Activated B cell treated with CpG ODN at 0.5 μM for 24 hours (primary cell): Measurements from ENCODE around the gene VEGFB. TPM values are rescaled to one million over a fixed set of nuclear protein-coding genes. Genes with fewer than 3 reads are reported as not detected.
A peak's percentile ranks its signal among the peaks of the same experiment; 100 is the strongest.

Experiments
- ATAC-seq: fragments of 200-7000 bp; cut with Tn5 transposase; one replicate; pipeline ENCODE4 v1.10.0; 2021; ENCODE audit warnings: low read depth, mild to moderate bottlenecking, moderate library complexity
- CTCF ChIA-PET: fragments of 350-600 bp; sonication (Branson Sonifier 250); formaldehyde crosslinking; loops from one replicate; lab custom pipeline; 2021; ENCODE audit warnings: antibody characterized with exemption; lab: Charles Lee
- POLR2A ChIA-PET: fragments of 350-600 bp; sonication (Branson Sonifier 250); formaldehyde crosslinking; loops from one replicate; lab custom pipeline; 2021; ENCODE audit warnings: antibody characterized with exemption; lab: Charles Lee
- DNase-seq: peaks from one replicate; pipeline ENCODE4 v3.0.0; 2022
- H3K27ac Mint-ChIP-seq: one replicate; pipeline ENCODE4 v1.8.0; 2020; ENCODE audit warnings: mixed read lengths
- H3K27me3 Mint-ChIP-seq: one replicate; pipeline ENCODE4 v1.8.0; 2021; ENCODE audit warnings: mixed read lengths
- H3K36me3 Mint-ChIP-seq: one replicate; pipeline ENCODE4 v1.8.0; 2021; ENCODE audit warnings: low read depth, mixed read lengths
- H3K4me1 Mint-ChIP-seq: one replicate; pipeline ENCODE4 v1.8.0; 2021; ENCODE audit warnings: mixed read lengths
- H3K4me3 Mint-ChIP-seq: one replicate; pipeline ENCODE4 v1.8.0; 2020; ENCODE audit warnings: mild to moderate bottlenecking, mixed read lengths
- H3K9me3 Mint-ChIP-seq: one replicate; pipeline ENCODE4 v1.8.0; 2020; ENCODE audit warnings: mixed read lengths
- intact Hi-C: fragments of 100-400 bp; cut with micrococcal nuclease; formaldehyde crosslinking; loops from one replicate; pipeline ENCODE4 v1.15.1; 2024
- total RNA-seq: library from RNA; stranded (reverse); gene quantifications from 2 replicates; pipeline ENCODE4 v1.2.3, GENCODE V29; 2022
- TF ChIP-seq, protein P1 (sequence below): fragments of 200-600 bp; IDR thresholded peaks from one replicate; pipeline ENCODE4 v1.8.0; 2022; ENCODE audit warnings: antibody characterized with exemption, mild to moderate bottlenecking

The VEGFB gene
- total RNA-seq, 1 donor from 2014 or later = 97.4 TPM

- Mint-ChIP-seq H3K27ac (no peak overlapping the region), H3K36me3 (peaks cover 67% of the 10 kb centered on the region), H3K9me3 (no peaks in the 10 kb centered on the region), H3K27me3 (no peaks in the 10 kb centered on the region), H3K4me3 (no peak overlapping the region), H3K4me1 (peaks cover 35% of the 10 kb centered on the region)
- ATAC-seq = no peak
- DNase-seq = no peak
- ChIA-PET CTCF (interaction anchor here (1.4 to 6.1 kb wide), 9 partner anchors 18 to 450 kb away, joined by 3 to 147 read pairs (median 14); partner anchors contain the start of genes CATSPERZ, ESRRA, NUDT22 and PPP1R14B), POLR2A (interaction anchor here (1.5 to 5.3 kb wide), 6 partner anchors 17 to 137 kb away, joined by 4 to 127 read pairs (median 44); partner anchors contain the start of genes BAD, CCDC88B, FKBP2 and PPP1R14B)
- intact Hi-C loops = loop anchor here (1.0 kb wide), 3 partner anchors 48 to 101 kb away; partner anchors contain the start of gene PLCB3
- TF ChIP-seq, protein P1, sequence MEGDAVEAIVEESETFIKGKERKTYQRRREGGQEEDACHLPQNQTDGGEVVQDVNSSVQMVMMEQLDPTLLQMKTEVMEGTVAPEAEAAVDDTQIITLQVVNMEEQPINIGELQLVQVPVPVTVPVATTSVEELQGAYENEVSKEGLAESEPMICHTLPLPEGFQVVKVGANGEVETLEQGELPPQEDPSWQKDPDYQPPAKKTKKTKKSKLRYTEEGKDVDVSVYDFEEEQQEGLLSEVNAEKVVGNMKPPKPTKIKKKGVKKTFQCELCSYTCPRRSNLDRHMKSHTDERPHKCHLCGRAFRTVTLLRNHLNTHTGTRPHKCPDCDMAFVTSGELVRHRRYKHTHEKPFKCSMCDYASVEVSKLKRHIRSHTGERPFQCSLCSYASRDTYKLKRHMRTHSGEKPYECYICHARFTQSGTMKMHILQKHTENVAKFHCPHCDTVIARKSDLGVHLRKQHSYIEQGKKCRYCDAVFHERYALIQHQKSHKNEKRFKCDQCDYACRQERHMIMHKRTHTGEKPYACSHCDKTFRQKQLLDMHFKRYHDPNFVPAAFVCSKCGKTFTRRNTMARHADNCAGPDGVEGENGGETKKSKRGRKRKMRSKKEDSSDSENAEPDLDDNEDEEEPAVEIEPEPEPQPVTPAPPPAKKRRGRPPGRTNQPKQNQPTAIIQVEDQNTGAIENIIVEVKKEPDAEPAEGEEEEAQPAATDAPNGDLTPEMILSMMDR = no peak
These were observed 30.8 kb upstream of the VEGFB start for GRCh38 chr11:64203421-64204079.

GRCh38 chr11:64204080-64204440, 30.3 kb upstream of the VEGFB start:
- Mint-ChIP-seq H3K4me3 (no peak overlapping the region), H3K9me3 (no peaks in the 10 kb centered on the region), H3K27me3 (no peaks in the 10 kb centered on the region), H3K36me3 (peaks cover 66% of the 10 kb centered on the region), H3K27ac (no peak overlapping the region), H3K4me1 (peaks cover 40% of the 10 kb centered on the region)
- ChIA-PET POLR2A (interaction anchor here (0.6 to 9.3 kb wide), 15 partner anchors 13 to 151 kb away, joined by 4 to 191 read pairs (median 8); partner anchors contain the start of genes BAD, CCDC88B, DNAJC4 and ESRRA), CTCF (interaction anchor here (0.8 to 6.1 kb wide), 21 partner anchors 8 to 450 kb away, joined by 3 to 147 read pairs (median 7); partner anchors contain the start of genes BAD, CATSPERZ, ESRRA and NUDT22)
- no peak for DNase-seq
- intact Hi-C loops = loop anchor here (1.0 kb wide), 3 partner anchors 47 to 100 kb away; partner anchors contain the start of gene PLCB3
- no peak for ATAC-seq
- TF ChIP-seq, protein P1 = no peak

GRCh38 chr11:64204464-64204989, 29.9 kb upstream of the VEGFB start:
- intact Hi-C loops = loop anchor here (1.0 kb wide), 3 partner anchors 47 to 100 kb away; partner anchors contain the start of gene PLCB3
- Mint-ChIP-seq H3K27me3 (no peaks in the 10 kb centered on the region), H3K27ac (peak overlapping the region; percentile 83), H3K4me3 (peak overlapping the region; percentile 73), H3K36me3 (peaks cover 67% of the 10 kb centered on the region), H3K4me1 (peaks cover 44% of the 10 kb centered on the region), H3K9me3 (no peaks in the 10 kb centered on the region)
- DNase-seq (peak; percentile 49), ATAC-seq (peak; percentile 22)
- TF ChIP-seq, protein P1 = no peak
- ChIA-PET POLR2A (interaction anchor here (0.6 to 9.3 kb wide), 16 partner anchors 12 to 150 kb away, joined by 3 to 191 read pairs (median 8); partner anchors contain the start of genes BAD, CCDC88B, DNAJC4 and ESRRA), CTCF (interaction anchor here (0.8 to 6.1 kb wide), 24 partner anchors 8 to 449 kb away, joined by 3 to 147 read pairs (median 6); partner anchors contain the start of genes BAD, CATSPERZ, ESRRA and NUDT22)

DNA sequence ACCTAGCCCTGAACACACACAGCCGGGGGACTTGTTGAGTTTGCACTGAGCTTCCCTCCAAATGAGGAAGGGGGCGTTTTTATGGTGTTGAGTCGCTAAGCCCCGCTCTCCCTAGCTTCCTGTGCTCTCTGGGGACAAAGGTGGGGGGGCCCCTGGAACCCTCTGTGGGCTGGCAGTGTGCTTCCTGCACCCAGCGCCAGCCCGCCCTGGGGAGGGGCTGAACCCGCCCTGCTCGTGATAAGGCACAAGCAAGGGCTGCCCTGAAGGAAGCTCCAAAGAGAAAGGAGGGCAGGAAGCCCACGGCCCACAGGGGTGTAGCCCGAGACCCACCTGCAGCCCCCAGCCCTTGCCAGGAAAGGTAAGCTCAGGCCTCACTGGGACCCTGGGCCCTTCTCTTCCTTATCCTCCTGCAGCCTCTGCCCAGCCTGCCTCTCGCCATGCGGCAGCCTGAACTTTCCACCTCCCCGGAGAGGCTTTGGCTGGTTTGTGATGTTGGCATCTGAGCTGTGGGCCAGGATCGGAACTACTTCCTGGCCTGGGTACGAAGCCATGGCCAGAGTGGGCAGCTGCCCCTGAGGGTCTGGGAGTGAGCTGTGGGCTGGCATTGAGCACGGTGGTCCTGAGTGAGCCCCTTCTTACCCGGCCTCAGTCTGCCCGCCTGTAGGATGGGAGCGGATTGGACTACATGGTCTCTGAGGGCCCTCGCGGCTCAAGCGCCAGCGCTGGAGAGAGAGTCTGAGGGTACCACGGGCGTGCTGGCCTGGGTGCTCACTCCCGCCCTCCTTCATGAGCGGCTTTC, 27.7 kb upstream of the VEGFB start, which contains the start of gene FERMT3:
TSS of gene FERMT3 (plus strand) at position 265 of the 799 bp plus-strand sequence. CDS start 644 bp downstream, outside the sequence.
- Mint-ChIP-seq H3K9me3 (no peaks in the 10 kb centered on the region), H3K27me3 (no peaks in the 10 kb centered on the region), H3K4me3 (peak within 1 kb of the TSS; percentile 90), H3K27ac (peak within 1 kb of the TSS; percentile 92), H3K36me3 (peaks cover 60% of the 10 kb centered on the region), H3K4me1 (peaks cover 48% of the 10 kb centered on the region)
- TF ChIP-seq, protein P1 = no peak
- CTCF ChIA-PET = interaction anchor here (0.9 to 6.1 kb wide), 12 partner anchors 9 to 242 kb away, joined by 3 to 147 read pairs (median 9); partner anchors contain the start of genes CATSPERZ, ESRRA, NUDT22 and PPP1R14B
- intact Hi-C loops = loop anchor here (1.0 to 2.0 kb wide), 4 partner anchors 20 to 35 kb away; partner anchors contain the start of genes DNAJC4, FKBP2, NUDT22 and STIP1
- peak; percentile 56 for ATAC-seq
- peak; percentile 49 for DNase-seq
- POLR2A ChIA-PET = interaction anchor here (0.6 to 9.3 kb wide), 25 partner anchors 10 to 1433 kb away, joined by 3 to 191 read pairs (median 6); partner anchors contain the start of genes BAD, CATSPERZ, CCDC88B and DNAJC4
